ENCODE results near the gene NRDE2. TPM values are rescaled to one million over a fixed set of nuclear protein-coding genes. Genes with fewer than 3 reads are reported as not detected.

The NRDE2 gene
- total RNA-seq, 1 experiment from 2014 or later: 12.1 TPM

DNA sequence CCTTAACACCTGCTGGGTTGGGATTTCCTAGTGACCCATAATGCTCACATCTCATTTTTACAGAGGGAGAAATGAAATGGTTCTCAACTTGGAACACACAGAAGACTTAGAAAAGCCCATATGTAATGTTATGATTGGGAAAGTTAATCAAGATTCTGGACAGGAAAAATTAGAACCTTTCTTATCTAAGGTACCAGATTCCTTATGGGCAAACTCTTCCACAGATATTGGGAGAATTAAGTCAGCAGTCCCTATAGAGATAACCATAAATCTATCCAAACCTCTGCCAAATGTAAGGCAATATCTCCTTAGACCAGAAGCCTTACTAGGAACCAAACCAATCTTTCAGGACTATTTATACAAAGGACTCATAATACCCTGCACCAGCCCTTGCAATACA, 89.3 kb downstream of the NRDE2 start (continued):
- no peak for TF ChIP-seq ZNF512 (CRISPR knock-in tag; IDR thresholded peaks at IDR 0.05; ENCODE audit: borderline replicate concordance)
- TF ChIP-seq ZBTB43 (CRISPR knock-in tag; IDR thresholded peaks at IDR 0.05): no peak

- peaks cover 36% of the 10 kb centered on the region for H3K36me3 Mint-ChIP-seq
- POLR2A ChIA-PET: no interaction called here
- H3K9me3 Mint-ChIP-seq: peaks cover 55% of the 10 kb centered on the region
- DNase-seq (ENCODE audit: low spot score): no peak
- CTCF ChIA-PET: no interaction called here
- no peaks in the 10 kb centered on the region for H3K4me1 Mint-ChIP-seq
- H3K27ac Mint-ChIP-seq: no peak overlapping the region
- H3K4me3 Mint-ChIP-seq: no peak overlapping the region
- ATAC-seq: no peak
- H3K27me3 Mint-ChIP-seq (ENCODE audit: low read depth): peaks cover 76% of the 10 kb centered on the region
- TF ChIP-seq RORB (CRISPR knock-in tag; IDR thresholded peaks at IDR 0.05) (no peak), FOXK1 (CRISPR knock-in tag; IDR thresholded peaks at IDR 0.05) (no peak), CBFB (CRISPR knock-in tag; IDR thresholded peaks at IDR 0.05; ENCODE audit: low read depth) (no peak), NR1H2 (CRISPR knock-in tag; IDR thresholded peaks at IDR 0.05) (no peak), ZNF671 (CRISPR knock-in tag; IDR thresholded peaks at IDR 0.05) (no peak), FOXP4 (CRISPR knock-in tag; IDR thresholded peaks at IDR 0.05) (no peak), HMGXB4 (CRISPR knock-in tag; IDR thresholded peaks at IDR 0.05) (no peak), TEAD1 (CRISPR knock-in tag; IDR thresholded peaks at IDR 0.05) (no peak), GABPB1 (CRISPR knock-in tag; IDR thresholded peaks at IDR 0.05) (no peak), ZBTB21 (CRISPR knock-in tag; IDR thresholded peaks at IDR 0.05; ENCODE audit: borderline replicate concordance) (no peak), AFF4 (CRISPR knock-in tag; IDR thresholded peaks at IDR 0.05; ENCODE audit: borderline replicate concordance) (no peak)
- TF ChIP-seq, protein P1, sequence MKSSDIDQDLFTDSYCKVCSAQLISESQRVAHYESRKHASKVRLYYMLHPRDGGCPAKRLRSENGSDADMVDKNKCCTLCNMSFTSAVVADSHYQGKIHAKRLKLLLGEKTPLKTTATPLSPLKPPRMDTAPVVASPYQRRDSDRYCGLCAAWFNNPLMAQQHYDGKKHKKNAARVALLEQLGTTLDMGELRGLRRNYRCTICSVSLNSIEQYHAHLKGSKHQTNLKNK (CRISPR knock-in tag; IDR thresholded peaks at IDR 0.05): no peak
Observed at GRCh38 chr14:90239139-90239538, 92.6 kb downstream of the NRDE2 start.
